OCI-LY7 (cell line): ENCODE results near the gene NLRC4. TPM values are rescaled to one million over a fixed set of nuclear protein-coding genes. Genes with fewer than 3 reads are reported as not detected.

Source experiments
- BruUV-seq: library from RNA; stranded (reverse); fragments of 400-500 nt; replicated peaks from 2 replicates; lab custom pipeline; 2021; lab: Mats Ljungman, UMichigan
- CTCF ChIA-PET: fragments of 300-600 bp; sonication (Branson Sonifier 250); formaldehyde crosslinking; loops from one replicate; lab custom pipeline; 2022; ENCODE audit warnings: antibody characterized with exemption; ENCODE audit not compliant: unreplicated experiment; lab: Charles Lee
- POLR2A ChIA-PET: fragments of 300-600 bp; sonication (Branson Sonifier 250); formaldehyde crosslinking; loops from one replicate; lab custom pipeline; 2022; ENCODE audit warnings: antibody characterized with exemption; lab: Charles Lee
- DNase-seq: peaks from one replicate; pipeline ENCODE4 v3.0.0-alpha.2; 2015; ENCODE audit warnings: low spot score
- H2AFZ ChIP-seq: fragments of 200-600 bp; sonication (generic), shearing (Covaris generic); 2 replicates; pipeline ENCODE4 v1.6.1; 2014; ENCODE audit warnings: mild to moderate bottlenecking, antibody characterized with exemption, low read length, moderate library complexity
- H3K27ac ChIP-seq: fragments of 200-600 bp; sonication (generic); 2 replicates; pipeline ENCODE4 v1.5.1; 2014; ENCODE audit warnings: mixed run types, low read depth, mild to moderate bottlenecking, moderate library complexity, low read length, inconsistent platforms; ENCODE audit not compliant: poor library complexity, severe bottlenecking
- H3K36me3 ChIP-seq: fragments of 200-600 bp; sonication (generic); 2 replicates; pipeline ENCODE4 v1.6.1; 2014; ENCODE audit warnings: mild to moderate bottlenecking, antibody characterized with exemption, low read length, moderate library complexity, mixed read lengths; ENCODE audit not compliant: insufficient read depth
- H3K4me1 ChIP-seq: fragments of 200-600 bp; sonication (generic); 2 replicates; pipeline ENCODE4 v1.5.1; 2014; ENCODE audit warnings: mild to moderate bottlenecking, low read length; ENCODE audit not compliant: insufficient read depth, poor library complexity, severe bottlenecking
- H3K4me2 ChIP-seq: fragments of 200-600 bp; sonication (generic); 2 replicates; pipeline ENCODE4 v1.6.1; 2014; ENCODE audit warnings: mild to moderate bottlenecking, low read length
- H3K4me3 ChIP-seq: fragments of 200-600 bp; sonication (generic); 2 replicates; pipeline ENCODE4 v1.5.1; 2014; ENCODE audit warnings: mild to moderate bottlenecking, low read depth, low read length; ENCODE audit not compliant: poor library complexity, severe bottlenecking
- H3K79me2 ChIP-seq: fragments of 200-600 bp; sonication (generic); 2 replicates; pipeline ENCODE4 v1.6.1; 2016; ENCODE audit warnings: low read depth, mild to moderate bottlenecking, low read length, moderate library complexity, mixed read lengths; ENCODE audit not compliant: insufficient read depth
- H3K9me2 ChIP-seq: fragments of 200-600 bp; sonication (generic); 2 replicates; pipeline ENCODE4 v1.6.1; 2016; ENCODE audit warnings: mild to moderate bottlenecking, low read length, mixed read lengths; ENCODE audit not compliant: insufficient read depth
- H3K9me3 ChIP-seq: fragments of 200-600 bp; sonication (generic); 2 replicates; pipeline ENCODE4 v1.6.1; 2014; ENCODE audit warnings: mild to moderate bottlenecking, mixed run types, low read length, mixed read lengths
- H4K20me1 ChIP-seq: fragments of 200-600 bp; sonication (generic); 2 replicates; pipeline ENCODE4 v1.6.1; 2014; ENCODE audit warnings: mild to moderate bottlenecking, antibody characterized with exemption, low read length, moderate library complexity, mixed read lengths; ENCODE audit not compliant: insufficient read depth
- CTCF ChIP-seq: fragments of 200-600 bp; sonication (generic); conservative IDR thresholded peaks from 2 replicates; pipeline ENCODE4 v1.5.1; 2014; ENCODE audit warnings: mild to moderate bottlenecking, antibody characterized with exemption, low read length, moderate library complexity, mixed read lengths
- EZH2phosphoT487 ChIP-seq: fragments of 200-600 bp; sonication (generic); IDR thresholded peaks from 2 replicates; pipeline ENCODE4 v1.6.1; 2018; ENCODE audit warnings: low read depth, borderline replicate concordance, mild to moderate bottlenecking, mixed run types, antibody characterized with exemption, low read length, moderate library complexity, mixed read lengths
- intact Hi-C: fragments of 100-400 bp; cut with micrococcal nuclease; formaldehyde crosslinking; loops from one replicate; pipeline ENCODE4 v1.10.0; 2022; ENCODE audit not compliant: unreplicated experiment
- total RNA-seq, 2 experiments: library from RNA; depleted of rRNA in 1 of 2; stranded (reverse); fragments of >200 nt in 1 of 2; shearing (Covaris generic) in 1 of 2; gene quantifications; 2 replicates each; pipeline ENCODE4 v1.2.3, GENCODE V29; 2014 to 2022

The NLRC4 gene
- total RNA-seq, 2 experiments from 2014 or later = not detected

- H3K36me3 ChIP-seq = no peaks in the 10 kb centered on the region
These were observed 9.6 kb upstream of the NLRC4 start for GRCh38 chr2:32274289-32274688.

GRCh38 chr2:32272279-32272678 is 7.6 kb upstream of the NLRC4 start:
- no peak overlapping the region for H3K27ac ChIP-seq
- H2AFZ ChIP-seq = peak overlapping the region; percentile 37; the same call in 1 of the 2 replicates
- POLR2A ChIA-PET = interaction anchor here (0.5 to 1.5 kb wide), 3 partner anchors 10 to 105 kb away, joined by 3 to 4 read pairs (median 4); no protein-coding TSS in a partner anchor
- no peak for TF ChIP-seq EZH2phosphoT487
- no peak for TF ChIP-seq CTCF
- BruUV-seq = no TSS peak
- CTCF ChIA-PET = no interaction called here
- H3K9me2 ChIP-seq = no peaks in the 10 kb centered on the region
- intact Hi-C loops = no loop called here
- H3K4me3 ChIP-seq = no peak overlapping the region
- H3K79me2 ChIP-seq = no peaks in the 10 kb centered on the region
- H4K20me1 ChIP-seq = no peaks in the 10 kb centered on the region
- peaks cover 4% of the 10 kb centered on the region for H3K4me1 ChIP-seq
- DNase-seq = no peak
- H3K36me3 ChIP-seq = no peaks in the 10 kb centered on the region
- H3K9me3 ChIP-seq = no peaks in the 10 kb centered on the region
- no peak overlapping the region for H3K4me2 ChIP-seq

More at GRCh38 chr2:32274289-32274688, 9.6 kb upstream of the NLRC4 start:
- ChIA-PET POLR2A (no interaction called here), CTCF (no interaction called here)
- TF ChIP-seq CTCF = no peak
- TF ChIP-seq EZH2phosphoT487 = no peak
- H4K20me1 ChIP-seq = no peaks in the 10 kb centered on the region
- H3K27ac ChIP-seq = no peak overlapping the region
- H3K4me3 ChIP-seq = no peak overlapping the region
- no peaks in the 10 kb centered on the region for H3K9me3 ChIP-seq
- intact Hi-C loops = no loop called here
- no peaks in the 10 kb centered on the region for H3K9me2 ChIP-seq
- no peak overlapping the region for H2AFZ ChIP-seq
- no peak for DNase-seq
- peaks cover 13% of the 10 kb centered on the region; the same call in 1 of the 2 replicates for H3K79me2 ChIP-seq
- no peak overlapping the region for H3K4me2 ChIP-seq
- no TSS peak for BruUV-seq
- H3K4me1 ChIP-seq = peaks cover 14% of the 10 kb centered on the region

- Histone ChIP-seq H3K9me3 (no peaks in the 10 kb centered on the region), H3K36me3 (no peaks in the 10 kb centered on the region), H3K27ac (no peak overlapping the region), H3K4me2 (no peak overlapping the region), H3K9me2 (no peaks in the 10 kb centered on the region), H4K20me1 (no peaks in the 10 kb centered on the region), H3K4me3 (no peak overlapping the region), H2AFZ (no peak overlapping the region), H3K79me2 (no peaks in the 10 kb centered on the region), H3K4me1 (no peaks in the 10 kb centered on the region)
- no peak for TF ChIP-seq CTCF
- no peak for TF ChIP-seq EZH2phosphoT487
- ChIA-PET CTCF (no interaction called here), POLR2A (no interaction called here)
- no peak for DNase-seq
- intact Hi-C loops = no loop called here
- no TSS peak for BruUV-seq
These were observed 6.4 kb upstream of the NLRC4 start for GRCh38 chr2:32271063-32271462.
